ENCODE measurements around the gene PLPPR1.

GRCh38 chr9:101119206-101119819 lies 90.8 kb downstream of the PLPPR1 start:
- TF ChIP-seq POLR2A (IDR thresholded peaks at IDR 0.05; ENCODE audit: low read depth, low read length): no peak
- TF ChIP-seq TAF1 (IDR thresholded peaks at IDR 0.05; ENCODE audit: borderline replicate concordance, low read depth, low read length): no peak
